Mammary epithelial cell (primary cell): ENCODE data around the gene ZCCHC24.

Experiments used
- CTCF ChIP-seq, 2 donors: IDR thresholded peaks in 1 of 2; conservative IDR thresholded peaks in 1 of 2; 2 replicates each; pipeline ENCODE4 v1.5.1; 2011 to 2012; ENCODE audit warnings: inconsistent platforms in 2 of 2, low read length in 2 of 2, mild to moderate bottlenecking in 2 of 2, control low read depth in 1 of 2, low read depth in 1 of 2; ENCODE audit not compliant: insufficient read depth in 1 of 2; ENCODE audit errors: extremely low read depth in 1 of 2
- EZH2 ChIP-seq: IDR thresholded peaks from 2 replicates; pipeline ENCODE4 v1.6.1; 2012; ENCODE audit warnings: low read length, inconsistent platforms, borderline replicate concordance

GRCh38 chr10:79379512-79380124 lies 65.8 kb downstream of the ZCCHC24 start:
- TF ChIP-seq CTCF (conservative IDR thresholded peaks at IDR 0.05 in 1 of 2, IDR thresholded peaks at IDR 0.05 in 1 of 2; ENCODE audit: extremely low read depth in 1 of 2, insufficient read depth in 1 of 2, low read depth in 1 of 2, low read length in 2 of 2) = no peak
- no peak for TF ChIP-seq EZH2
